HCT116 (cell line): ENCODE results near the gene EXOC4. TPM values are rescaled to one million over a fixed set of nuclear protein-coding genes. Genes with fewer than 3 reads are reported as not detected.

Experiments used
- ATAC-seq: fragments of 200-7000 bp; cut with Tn5 transposase; 2 replicates; pipeline ENCODE4 v1.9.1; 2020; ENCODE audit warnings: mild to moderate bottlenecking, moderate library complexity
- BruUV-seq: library from RNA; stranded (reverse); fragments of 400-500 nt; replicated peaks from 2 replicates; lab custom pipeline; 2021; lab: Mats Ljungman, UMichigan
- CTCF ChIA-PET: fragments of 300-600 bp; sonication (Branson Sonifier 250); formaldehyde crosslinking; loops from one replicate; lab custom pipeline; 2021; ENCODE audit warnings: antibody characterized with exemption; lab: Charles Lee
- POLR2A ChIA-PET: fragments of 300-600, 350-600 bp; sonication (Branson Sonifier 250); formaldehyde crosslinking; loops from one replicate; lab custom pipeline; 2021; ENCODE audit warnings: antibody characterized with exemption; lab: Charles Lee
- RAD21 ChIA-PET, 2 experiments: fragments of 300-600 bp; sonication (Branson Sonifier 250); formaldehyde crosslinking; loops; one replicate each; lab custom pipeline; 2023; ENCODE audit warnings: low total read pairs in 2 of 2; ENCODE audit not compliant: uncharacterized antibody in 2 of 2, unreplicated experiment in 2 of 2, low non-redundant PET in 1 of 2; lab: Charles Lee
- DNase-seq: peaks from one replicate; pipeline ENCODE4 v3.0.0-alpha.2; 2010; ENCODE audit warnings: low read depth, low spot score
- H2AFZ ChIP-seq: fragments of 200-600 bp; shearing (Covaris generic), sonication (generic); 2 replicates; pipeline ENCODE4 v1.6.1; 2017; ENCODE audit warnings: low read depth, mixed run types, mixed read lengths, antibody characterized with exemption, low read length; ENCODE audit not compliant: poor library complexity, severe bottlenecking
- H3K27ac ChIP-seq: 2 replicates; pipeline ENCODE4 v1.5.1; 2012; ENCODE audit warnings: low read depth, low read length
- H3K27me3 ChIP-seq: fragments of 200-600 bp; sonication (generic); 2 replicates; pipeline ENCODE4 v1.6.1; 2016; ENCODE audit warnings: mixed run types, low read length, mixed read lengths; ENCODE audit not compliant: insufficient read depth
- H3K36me3 ChIP-seq, 2 experiments: fragments of 200-500 bp in 1 of 2; fragments of 200-600 bp in 1 of 2; sonication (Bioruptor generic) in 1 of 2; sonication (generic) in 1 of 2; 2 replicates each; pipeline versions ENCODE4 v1.5.1 to v1.6.1; 2014 to 2016; ENCODE audit warnings: low read length in 2 of 2, inconsistent platforms in 1 of 2, mixed read lengths in 1 of 2, mixed run types in 1 of 2; ENCODE audit not compliant: insufficient read depth in 2 of 2, control insufficient read depth in 1 of 2
- H3K4me1 ChIP-seq, 2 experiments: fragments of 200-600 bp in 1 of 2; sonication (generic) in 1 of 2; 2 replicates each; pipeline versions ENCODE4 v1.5.1 to v1.6.1; 2012 to 2017; ENCODE audit warnings: low read length in 2 of 2, inconsistent platforms in 1 of 2, mild to moderate bottlenecking in 1 of 2, mixed read lengths in 1 of 2, mixed run types in 1 of 2, moderate library complexity in 1 of 2; ENCODE audit not compliant: insufficient read depth in 2 of 2, control insufficient read depth in 1 of 2
- H3K4me2 ChIP-seq: fragments of 200-600 bp; sonication (generic); 2 replicates; pipeline ENCODE4 v1.6.1; 2017; ENCODE audit warnings: mixed run types, low read length, mixed read lengths
- H3K4me3 ChIP-seq, 2 experiments: fragments of 200-600 bp in 1 of 2; sonication (generic) in 1 of 2; replicated peaks in 1 of 2; 2 replicates each; pipeline ENCODE4 v1.5.1; 2011 to 2016; ENCODE audit warnings: low read length in 2 of 2, control low read depth in 1 of 2, low read depth in 1 of 2, mild to moderate bottlenecking in 1 of 2, mixed read lengths in 1 of 2, mixed run types in 1 of 2
- H3K79me2 ChIP-seq: fragments of 200-600 bp; sonication (generic); 2 replicates; pipeline ENCODE4 v1.6.1; 2017; ENCODE audit warnings: mild to moderate bottlenecking, mixed run types, low read length, moderate library complexity, mixed read lengths; ENCODE audit not compliant: insufficient read depth
- H3K9ac ChIP-seq: fragments of 200-600 bp; sonication (generic); 2 replicates; pipeline ENCODE4 v1.6.1; 2016; ENCODE audit warnings: low read length, mixed read lengths
- H3K9me2 ChIP-seq: fragments of 200-600 bp; sonication (generic), shearing (Covaris generic); 2 replicates; pipeline ENCODE4 v1.6.1; 2017; ENCODE audit warnings: mixed run types, mild to moderate bottlenecking, moderate library complexity; ENCODE audit not compliant: insufficient read depth
- H3K9me3 ChIP-seq, 2 experiments: fragments of 200-500 bp in 1 of 2; fragments of 200-600 bp in 1 of 2; sonication (Bioruptor generic) in 1 of 2; sonication (generic) in 1 of 2; 2 replicates each; pipeline ENCODE4 v1.6.1; 2014 to 2017; ENCODE audit warnings: low read length in 2 of 2, mixed read lengths in 2 of 2, inconsistent platforms in 1 of 2, low read depth in 1 of 2, mild to moderate bottlenecking in 1 of 2, mixed run types in 1 of 2, moderate library complexity in 1 of 2; ENCODE audit not compliant: control insufficient read depth in 1 of 2, insufficient read depth in 1 of 2
- H4K20me1 ChIP-seq: fragments of 200-600 bp; sonication (generic), shearing (Covaris generic); 2 replicates; pipeline ENCODE4 v1.6.1; 2017; ENCODE audit warnings: mixed run types, mild to moderate bottlenecking, moderate library complexity; ENCODE audit not compliant: insufficient read depth
- CBX3 ChIP-seq: IDR thresholded peaks from 2 replicates; pipeline ENCODE4 v1.6.1; 2012; ENCODE audit warnings: low read depth
- CEBPB ChIP-seq: IDR thresholded peaks from 2 replicates; pipeline ENCODE4 v1.6.1; 2012; ENCODE audit warnings: low read depth
- ELF1 ChIP-seq: IDR thresholded peaks from 2 replicates; pipeline ENCODE4 v1.6.1; 2012; ENCODE audit warnings: low read depth, borderline replicate concordance
- EZH2 ChIP-seq: fragments of 200-600 bp; sonication (generic); IDR thresholded peaks from 2 replicates; pipeline ENCODE4 v1.6.1; 2017; ENCODE audit warnings: antibody characterized with exemption, mixed run types
- FOSL1 ChIP-seq: IDR thresholded peaks from 2 replicates; pipeline ENCODE4 v1.6.1; 2012; ENCODE audit warnings: low read depth
- MAX ChIP-seq: IDR thresholded peaks from 2 replicates; pipeline ENCODE4 v1.6.1; 2012
- POLR2AphosphoS5 ChIP-seq: IDR thresholded peaks from 2 replicates; pipeline ENCODE4 v1.6.1; 2011; ENCODE audit warnings: mild to moderate bottlenecking, low read depth, low read length, moderate library complexity
- RAD21 ChIP-seq: IDR thresholded peaks from 2 replicates; pipeline ENCODE4 v1.6.1; 2012; ENCODE audit warnings: low read depth, mild to moderate bottlenecking
- SIN3A ChIP-seq: IDR thresholded peaks from 2 replicates; pipeline ENCODE4 v1.6.1; 2012; ENCODE audit warnings: low read depth
- SP1 ChIP-seq: IDR thresholded peaks from 2 replicates; pipeline ENCODE4 v1.6.1; 2012; ENCODE audit warnings: low read depth
- SRF ChIP-seq: IDR thresholded peaks from 2 replicates; pipeline ENCODE4 v1.6.1; 2012; ENCODE audit warnings: low read depth
- TCF7L2 ChIP-seq: IDR thresholded peaks from 2 replicates; pipeline ENCODE4 v1.7.0; 2011; ENCODE audit warnings: borderline replicate concordance, inconsistent platforms; ENCODE audit not compliant: insufficient read depth, insufficient read length; ENCODE audit errors: extremely low read depth
- ZFX ChIP-seq: fragments of 450-650 bp; IDR thresholded peaks from 2 replicates; pipeline ENCODE4 v1.6.1; 2017
- intact Hi-C: fragments of 100-400 bp; cut with micrococcal nuclease; formaldehyde crosslinking; loops from 2 replicates; pipeline ENCODE4 v1.10.0; 2022
- total RNA-seq: library from RNA; stranded (reverse); gene quantifications from one replicate; pipeline ENCODE4 v1.2.1, GENCODE V29; 2021; ENCODE audit not compliant: unreplicated experiment
- TF ChIP-seq, protein P1 (sequence below): IDR thresholded peaks from 2 replicates; pipeline ENCODE4 v1.6.1; 2012; ENCODE audit warnings: low read depth

Gene EXOC4
- total RNA-seq, 1 experiment from 2014 or later = 40.3 TPM

- Histone ChIP-seq H3K4me2 (no peak overlapping the region), H3K4me3 (no peak overlapping the region), H3K9me3 (no peaks in the 10 kb centered on the region), H3K79me2 (no peaks in the 10 kb centered on the region), H2AFZ (no peak overlapping the region), H3K27ac (no peak overlapping the region), H3K4me1 (no peaks in the 10 kb centered on the region), H3K27me3 (no peaks in the 10 kb centered on the region), H3K9ac (no peak overlapping the region), H4K20me1 (no peaks in the 10 kb centered on the region), H3K9me2 (no peaks in the 10 kb centered on the region), H3K36me3 (no peaks in the 10 kb centered on the region)
- RAD21 ChIA-PET = no interaction called here
- intact Hi-C loops = no loop called here
- CTCF ChIA-PET = no interaction called here
- ATAC-seq (no peak), DNase-seq (no peak)
- POLR2A ChIA-PET = no interaction called here
- no peak for TF ChIP-seq SRF
- no peak for TF ChIP-seq ZFX
- TF ChIP-seq CBX3 = no peak
- TF ChIP-seq EZH2 = no peak
- no peak for TF ChIP-seq TCF7L2
- TF ChIP-seq POLR2AphosphoS5 = no peak
- TF ChIP-seq CEBPB = no peak
- no peak for TF ChIP-seq FOSL1
- TF ChIP-seq, protein P1, sequence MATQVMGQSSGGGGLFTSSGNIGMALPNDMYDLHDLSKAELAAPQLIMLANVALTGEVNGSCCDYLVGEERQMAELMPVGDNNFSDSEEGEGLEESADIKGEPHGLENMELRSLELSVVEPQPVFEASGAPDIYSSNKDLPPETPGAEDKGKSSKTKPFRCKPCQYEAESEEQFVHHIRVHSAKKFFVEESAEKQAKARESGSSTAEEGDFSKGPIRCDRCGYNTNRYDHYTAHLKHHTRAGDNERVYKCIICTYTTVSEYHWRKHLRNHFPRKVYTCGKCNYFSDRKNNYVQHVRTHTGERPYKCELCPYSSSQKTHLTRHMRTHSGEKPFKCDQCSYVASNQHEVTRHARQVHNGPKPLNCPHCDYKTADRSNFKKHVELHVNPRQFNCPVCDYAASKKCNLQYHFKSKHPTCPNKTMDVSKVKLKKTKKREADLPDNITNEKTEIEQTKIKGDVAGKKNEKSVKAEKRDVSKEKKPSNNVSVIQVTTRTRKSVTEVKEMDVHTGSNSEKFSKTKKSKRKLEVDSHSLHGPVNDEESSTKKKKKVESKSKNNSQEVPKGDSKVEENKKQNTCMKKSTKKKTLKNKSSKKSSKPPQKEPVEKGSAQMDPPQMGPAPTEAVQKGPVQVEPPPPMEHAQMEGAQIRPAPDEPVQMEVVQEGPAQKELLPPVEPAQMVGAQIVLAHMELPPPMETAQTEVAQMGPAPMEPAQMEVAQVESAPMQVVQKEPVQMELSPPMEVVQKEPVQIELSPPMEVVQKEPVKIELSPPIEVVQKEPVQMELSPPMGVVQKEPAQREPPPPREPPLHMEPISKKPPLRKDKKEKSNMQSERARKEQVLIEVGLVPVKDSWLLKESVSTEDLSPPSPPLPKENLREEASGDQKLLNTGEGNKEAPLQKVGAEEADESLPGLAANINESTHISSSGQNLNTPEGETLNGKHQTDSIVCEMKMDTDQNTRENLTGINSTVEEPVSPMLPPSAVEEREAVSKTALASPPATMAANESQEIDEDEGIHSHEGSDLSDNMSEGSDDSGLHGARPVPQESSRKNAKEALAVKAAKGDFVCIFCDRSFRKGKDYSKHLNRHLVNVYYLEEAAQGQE = no peak
- no peak for TF ChIP-seq MAX
- no peak for TF ChIP-seq SIN3A
- TF ChIP-seq ELF1 = no peak
- TF ChIP-seq RAD21 = no peak
- TF ChIP-seq SP1 = no peak
- no TSS peak for BruUV-seq
These were observed 808.0 kb downstream of the EXOC4 start for GRCh38 chr7:134060874-134061273.
